Kasumi-1 (cell line): ENCODE results near the gene KCNRG.
"Not testable (repeated sequence)": the region's sequence is repeated elsewhere in the genome, so short reads cannot be mapped to it uniquely, and the experiment has no call there.

ENCODE experiments used
- DNase-seq, 2 experiments: peaks; one replicate each; lab custom pipeline; 2025; lab: John Stamatoyannopoulos, UW

Gene KCNRG

GRCh38 chr13:50015258-50015657 lies at the start of gene KCNRG:
KCNRG (plus strand) TSS chr13:50015444; CDS start chr13:50015494, 50 bp downstream.
- DNase-seq: no peak

GRCh38 chr13:49967456-49967855 lies 47.8 kb upstream of the KCNRG start:
- DNase-seq: no peak

DNA sequence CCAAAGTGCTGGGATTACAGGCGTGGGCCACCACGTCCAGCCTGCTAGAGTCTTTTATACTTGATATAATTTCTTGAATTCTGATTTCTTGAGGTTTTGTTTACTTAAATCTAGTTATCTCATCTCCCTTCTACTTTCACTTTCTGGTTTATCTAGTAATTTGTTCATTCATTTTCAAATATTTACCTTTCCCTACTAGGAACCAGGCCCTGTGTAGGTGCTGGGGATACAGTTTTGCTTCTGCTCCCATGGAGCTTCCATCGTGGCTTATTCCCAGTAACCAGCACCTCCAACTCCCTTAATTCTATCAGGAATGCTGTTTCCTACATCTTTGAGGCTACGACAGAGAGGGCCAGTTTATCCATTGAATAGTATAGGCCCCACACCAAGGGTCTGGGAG lies 42.5 kb upstream of the KCNRG start:
- no peak for DNase-seq

GRCh38 chr13:49975826-49976225 lies 39.4 kb upstream of the KCNRG start:
- no peak for DNase-seq

DNA sequence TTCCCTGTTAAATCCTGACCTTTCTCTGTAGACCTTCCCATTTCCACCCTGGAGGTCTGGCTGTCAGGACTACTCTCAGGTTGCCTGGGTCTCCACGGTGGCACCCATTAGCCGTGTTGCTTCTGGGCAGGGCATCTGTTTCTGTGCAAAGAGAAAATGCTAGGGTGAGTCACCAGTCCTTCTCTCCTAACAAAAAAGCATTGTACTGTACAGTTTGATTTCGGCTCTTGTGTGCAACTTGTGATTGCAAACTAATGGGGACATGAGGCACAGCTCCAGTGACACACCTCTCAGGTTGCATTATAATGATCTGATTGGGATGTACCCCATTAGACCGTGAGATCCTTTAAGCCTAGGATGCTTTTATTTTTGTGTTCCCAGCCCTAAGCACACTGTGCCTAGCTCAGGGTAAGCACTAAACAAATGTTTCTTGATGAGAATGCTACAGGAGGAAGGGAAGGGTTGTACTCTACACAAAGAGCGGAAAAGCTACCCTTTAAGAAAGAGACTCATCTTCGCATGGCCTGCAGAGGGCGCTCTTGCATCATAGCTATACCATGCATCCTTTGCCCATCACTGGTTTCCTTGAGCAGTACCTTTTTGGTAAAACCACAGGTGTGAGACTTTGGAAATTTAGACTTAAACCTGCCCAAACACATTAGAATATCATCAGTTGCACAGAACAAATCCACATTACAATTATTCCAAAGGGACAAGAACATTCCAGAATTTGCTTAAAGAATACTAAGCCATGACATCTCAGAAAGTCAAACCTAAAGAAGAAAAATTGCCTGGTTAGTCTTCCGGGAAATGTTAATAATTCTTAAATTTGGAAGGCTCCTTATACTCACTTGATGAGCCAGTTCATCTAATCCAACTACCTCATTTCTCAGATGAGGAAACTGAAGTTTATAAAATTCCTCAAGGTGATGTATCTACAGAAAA lies 38.7 kb upstream of the KCNRG start:
- DNase-seq: peak; percentile 78 to 92

DNA sequence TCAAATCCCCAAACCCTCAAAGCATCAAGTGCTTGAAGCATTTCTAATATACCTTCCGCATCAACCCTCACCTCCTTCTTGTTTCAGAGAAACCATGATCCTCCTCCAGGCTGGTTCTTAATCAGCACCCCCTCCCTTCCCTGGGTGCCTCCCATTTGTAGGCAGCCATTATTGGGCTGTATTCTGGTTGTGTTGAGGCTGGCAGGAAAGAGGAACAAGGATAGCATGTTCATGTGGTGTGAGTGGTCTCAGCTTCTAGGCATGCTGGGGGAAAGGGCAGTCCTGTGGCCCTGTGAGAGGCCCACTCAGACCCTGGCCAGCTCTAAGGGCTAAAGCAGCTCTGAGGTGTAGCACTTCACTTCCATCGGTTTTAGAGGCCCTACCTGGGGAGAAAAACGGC lies 37.3 kb upstream of the KCNRG start:
- peak; percentile 20 to 22 for DNase-seq

DNA sequence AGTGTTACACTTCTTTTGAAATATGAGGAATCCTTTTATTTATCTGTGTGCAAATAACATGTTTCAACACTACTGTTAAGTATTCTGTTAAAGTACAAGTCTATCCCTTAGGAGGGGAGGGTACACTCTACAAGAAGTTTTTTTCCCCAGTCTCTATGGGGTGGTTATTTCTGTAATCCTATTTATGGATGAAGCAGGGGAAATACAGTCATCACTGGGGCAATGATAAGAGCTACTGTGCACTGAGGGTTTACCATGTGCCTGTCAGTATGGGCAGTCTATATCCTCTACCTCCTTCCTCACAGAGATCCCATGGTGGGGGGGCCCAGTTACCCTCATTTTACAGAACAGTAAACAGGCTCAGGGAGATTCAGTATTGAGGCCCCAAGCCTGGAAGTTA lies 35.0 kb upstream of the KCNRG start:
- DNase-seq: peak; percentile 56 to 59

DNA sequence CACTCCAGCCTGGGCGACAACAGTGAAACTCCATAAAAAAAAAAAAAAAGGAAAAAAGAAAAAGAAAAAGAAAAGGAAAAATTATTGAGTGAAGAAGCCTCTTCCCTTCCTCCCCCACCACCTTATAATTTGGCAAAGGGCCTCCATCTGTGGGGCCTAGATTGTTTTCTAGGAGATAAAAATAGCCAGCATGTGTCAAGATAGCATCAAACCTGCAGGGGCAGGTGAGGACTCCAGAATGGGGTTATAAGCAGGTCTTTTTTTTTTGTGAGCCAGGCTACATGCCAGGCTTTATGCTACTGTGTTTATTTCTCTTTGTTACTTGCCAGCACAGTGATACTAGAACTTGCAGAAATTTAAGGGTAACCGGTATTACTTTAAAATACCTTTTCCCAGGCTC lies 30.1 kb upstream of the KCNRG start:
- DNase-seq: no peak

GRCh38 chr13:49986471-49986870 lies 28.8 kb upstream of the KCNRG start:
- no peak for DNase-seq

DNA sequence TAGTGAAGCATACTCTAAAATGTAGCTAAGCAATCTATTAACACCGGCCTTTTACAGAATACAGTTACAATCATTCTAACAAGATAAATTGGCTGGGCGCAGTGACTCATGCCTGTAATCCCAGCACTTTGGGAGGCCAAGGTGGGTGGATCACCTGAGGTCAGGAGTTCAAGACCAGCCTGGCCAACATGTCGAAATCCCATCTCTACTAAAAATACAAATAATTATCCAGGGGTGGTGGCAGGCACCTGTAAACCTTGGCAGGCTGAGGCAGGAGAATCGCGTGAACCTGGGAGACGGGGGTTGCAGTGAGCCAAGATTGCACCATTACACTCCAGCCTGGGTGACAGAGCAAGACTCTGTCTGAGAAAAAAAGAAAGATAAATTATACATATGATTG lies 24.6 kb upstream of the KCNRG start:
- not testable (repeated sequence) for DNase-seq

DNA sequence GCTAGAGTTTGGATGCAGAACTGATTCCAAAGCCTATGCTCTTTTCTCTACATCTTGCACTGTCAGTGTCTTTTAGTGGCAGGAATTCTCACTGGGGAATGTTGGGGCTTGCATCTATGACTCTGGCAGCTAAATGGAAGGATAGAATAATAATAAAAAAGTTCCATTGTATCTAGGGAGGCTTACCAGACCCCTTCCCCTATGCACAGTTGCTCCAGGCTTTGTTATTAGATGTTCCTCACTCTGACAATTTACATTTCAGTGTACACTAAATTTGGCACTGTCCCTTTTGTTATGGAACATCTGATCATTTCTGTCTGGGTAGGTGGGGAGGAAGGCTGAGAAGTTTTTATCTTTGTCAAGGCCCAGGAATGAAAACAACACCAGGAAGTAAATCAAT lies 22.1 kb upstream of the KCNRG start:
- DNase-seq: no peak

GRCh38 chr13:49993666-49994065 lies 21.6 kb upstream of the KCNRG start:
- DNase-seq: no peak

GRCh38 chr13:49995625-49996101 lies 19.6 kb upstream of the KCNRG start:
- peak; percentile 55 to 67 for DNase-seq

DNA sequence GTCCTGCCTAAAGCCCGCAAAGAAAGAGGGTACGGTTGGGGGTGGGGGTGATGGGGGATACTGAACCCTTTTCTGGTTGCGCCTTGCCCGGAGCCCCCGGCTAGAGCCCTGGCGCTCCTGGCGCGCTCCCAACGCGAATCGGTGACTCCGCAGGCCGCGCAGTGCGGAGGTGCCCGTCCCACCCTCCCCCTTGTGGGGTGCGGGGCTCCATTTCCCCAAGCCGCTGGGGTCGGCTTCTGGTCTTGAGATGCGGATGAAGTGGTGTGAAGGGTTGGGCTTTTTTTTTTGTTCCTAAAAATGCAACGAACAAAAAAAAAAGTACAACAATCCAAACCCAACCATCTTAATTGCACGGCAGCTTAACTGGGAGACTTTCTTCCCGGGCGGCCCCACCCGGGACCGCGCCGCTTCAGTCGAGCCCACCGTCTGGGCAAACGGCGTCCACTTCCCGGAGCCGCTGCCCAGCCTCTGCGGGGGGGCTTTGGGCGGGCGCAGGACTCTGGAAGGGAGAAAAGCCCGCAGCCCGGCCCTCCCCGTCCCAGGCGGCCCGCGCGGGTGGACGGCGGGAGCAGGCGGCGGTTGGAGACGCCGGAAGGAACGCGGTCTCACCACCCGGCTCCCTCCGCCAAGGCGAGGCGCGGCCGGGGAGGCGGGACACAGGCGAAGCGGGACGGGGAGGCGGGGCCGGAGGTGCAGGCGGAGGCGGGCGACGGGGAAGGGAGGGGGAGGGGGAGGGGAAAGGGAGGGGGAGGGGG lies 18.9 kb upstream of the KCNRG start:
- peak; percentile 76 to 78 for DNase-seq

GRCh38 chr13:49996951-49997895 lies 18.0 kb upstream of the KCNRG start, which contains the start of gene TRIM13:
TRIM13 (plus strand) TSS chr13:49997042; CDS start chr13:50011941, 14,899 bp downstream.
- peak; percentile 84 to 85 for DNase-seq

DNA sequence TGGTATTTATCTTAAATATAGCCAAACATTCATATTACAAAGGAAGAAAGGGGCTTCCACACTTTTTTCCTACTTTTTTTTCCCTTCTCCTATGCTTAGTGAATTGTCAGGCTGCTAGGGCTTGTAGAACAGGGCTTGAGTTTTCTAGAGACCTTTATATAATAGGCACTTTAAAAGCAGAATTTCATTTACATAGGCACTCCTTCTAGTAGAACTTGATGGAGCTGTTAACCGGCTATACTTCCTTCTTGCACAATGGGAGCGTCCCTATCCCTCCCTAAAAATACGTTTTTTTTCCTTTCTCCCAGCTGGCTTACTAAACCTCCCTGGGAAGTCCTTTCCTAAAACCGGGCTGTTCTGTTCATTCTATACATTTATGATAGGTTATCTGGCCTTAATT lies 17.3 kb upstream of the KCNRG start:
- DNase-seq: peak in 1 of 2 experiments; percentile 18

DNA sequence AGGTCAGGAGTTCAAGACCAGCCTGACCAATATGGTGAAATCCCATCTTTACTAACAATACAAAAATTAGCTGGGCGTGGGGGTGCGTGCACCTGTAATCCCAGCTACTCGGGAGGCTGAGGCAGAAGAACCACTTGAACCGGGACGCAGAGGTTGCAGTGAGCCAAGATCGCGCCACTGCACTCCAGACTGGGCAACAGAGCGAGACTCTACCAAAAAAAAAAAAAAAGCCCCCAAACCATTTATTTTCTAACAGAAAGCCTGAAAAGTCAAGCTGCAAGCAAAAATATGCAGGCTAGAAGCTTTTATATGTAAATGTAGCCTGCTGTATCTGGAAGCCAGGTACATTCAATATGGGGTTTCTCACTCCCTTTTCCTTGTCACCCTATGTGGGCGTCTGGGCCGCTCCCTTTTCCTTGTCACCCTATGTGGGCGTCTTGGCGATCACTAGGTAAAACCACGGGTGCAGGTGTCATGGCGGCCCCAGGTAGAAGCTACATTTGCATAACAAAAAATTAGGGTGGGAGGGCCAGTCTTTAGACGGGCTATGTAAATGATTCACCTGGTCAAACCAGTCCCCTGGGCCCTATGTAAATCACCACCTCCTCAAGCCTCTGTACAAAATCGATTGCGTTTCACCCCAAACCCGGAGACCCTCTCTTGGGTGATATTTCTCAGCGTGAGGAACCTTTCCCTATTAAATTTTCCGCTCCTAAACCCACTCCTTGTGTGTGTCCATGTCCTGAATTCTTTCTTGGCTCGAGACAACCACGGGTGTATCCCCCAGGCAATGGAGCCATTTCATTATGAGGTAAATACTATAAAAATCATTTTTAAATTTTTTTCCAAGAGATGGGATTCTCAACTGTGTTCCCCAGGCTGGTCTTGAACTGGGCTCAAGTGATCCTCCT lies 16.3 kb upstream of the KCNRG start:
- DNase-seq: no peak

GRCh38 chr13:50001287-50001686 lies 14.0 kb upstream of the KCNRG start:
- DNase-seq: no peak

GRCh38 chr13:50006426-50007135 lies 8.7 kb upstream of the KCNRG start:
- DNase-seq: no peak

DNA sequence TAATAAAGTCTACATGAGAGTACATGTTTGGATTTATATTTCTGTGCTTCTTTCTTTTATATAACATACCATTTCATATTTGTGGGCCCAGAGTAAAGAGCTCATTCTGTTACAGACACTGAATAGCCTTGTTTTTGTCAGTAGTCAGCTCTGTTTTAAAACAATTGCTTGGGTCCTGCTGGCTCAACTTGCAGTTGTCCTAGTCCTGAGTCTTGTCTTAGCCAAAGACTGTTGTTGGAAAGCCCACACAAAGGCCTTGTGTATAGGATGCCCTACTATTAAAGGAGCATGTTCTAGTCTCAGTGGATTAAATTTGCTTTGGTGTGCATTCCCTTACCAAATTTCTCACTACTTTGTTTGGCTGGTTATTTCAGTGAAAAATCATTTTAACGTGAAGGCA lies 3.8 kb upstream of the KCNRG start:
- DNase-seq: no peak
